NCI-H1092 treated with DMSO at 0.1 percent for 48 hours (cell line): ENCODE results near the gene NFE2L1.

Experiments
- DNase-seq: peaks from one replicate; lab custom pipeline; 2025; lab: John Stamatoyannopoulos, UW

The NFE2L1 gene

DNA sequence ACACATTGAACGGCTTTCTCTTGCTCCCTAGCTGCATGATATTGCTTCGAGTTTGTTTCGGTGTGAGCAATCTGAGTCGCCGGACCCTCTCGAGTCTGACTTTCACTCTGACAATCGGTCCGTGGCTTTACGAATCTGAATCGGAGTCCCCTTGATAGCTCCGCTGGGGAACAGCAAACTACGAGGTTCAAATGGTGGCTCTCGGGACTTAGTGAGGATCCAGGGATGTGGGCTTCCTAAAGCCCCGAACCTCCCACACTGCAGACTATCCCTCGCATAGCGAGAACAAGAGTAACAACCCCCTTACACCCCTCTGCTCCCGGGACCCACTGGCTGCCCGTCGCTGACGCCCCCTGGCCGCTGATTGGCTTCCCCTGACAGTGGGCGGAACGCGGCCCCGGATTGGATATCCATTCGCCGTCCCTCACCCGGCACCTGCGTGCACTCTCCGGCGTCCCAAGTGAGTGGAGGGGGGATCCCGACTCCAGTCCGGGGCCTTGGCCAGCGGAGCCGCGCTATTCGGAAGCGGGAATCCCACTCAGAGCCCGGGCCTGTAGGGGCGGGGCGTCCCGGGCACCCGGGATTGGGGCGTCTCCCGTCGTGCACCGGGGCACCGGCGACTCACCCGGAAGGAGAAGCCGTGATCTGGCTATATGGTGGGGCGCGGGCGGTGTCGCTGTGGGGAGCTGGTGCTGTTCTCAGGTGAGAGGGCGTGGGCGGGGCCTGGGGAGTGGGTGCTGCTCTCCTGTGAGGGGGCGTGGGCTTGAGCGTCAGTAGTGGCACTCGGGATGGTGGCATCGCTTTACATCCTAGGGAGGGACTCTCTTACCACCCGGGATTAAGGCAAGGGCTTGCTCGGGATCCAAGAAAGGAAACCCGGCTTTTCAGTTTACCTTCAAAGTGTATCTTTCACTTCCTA is 59.2 kb downstream of the NFE2L1 start, which contains the start of gene SNX11:
Gene SNX11 (plus strand): TSS at position 630 of the 919 bp plus-strand sequence. CDS start 4,278 bp downstream, outside the sequence.
- peak; percentile 86 for DNase-seq

DNA sequence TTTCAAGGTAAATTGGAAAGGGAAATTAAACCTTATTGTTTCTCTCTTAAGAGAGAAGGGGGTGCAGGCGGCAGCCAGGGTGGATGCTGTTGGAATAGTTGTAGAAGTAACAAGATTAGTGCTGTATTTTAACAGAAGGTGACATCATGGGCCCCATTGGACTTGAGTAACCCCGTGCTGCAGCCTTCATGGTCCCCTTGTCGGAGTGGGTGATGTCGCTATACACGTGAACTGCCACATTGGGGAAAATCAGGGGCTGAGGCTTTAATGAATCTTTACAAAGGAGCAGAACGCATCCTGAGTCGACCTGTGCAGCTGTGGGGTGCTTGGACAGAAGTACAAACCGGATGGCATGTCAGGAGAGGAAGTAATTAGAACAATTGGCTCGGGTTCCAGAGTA is 62.6 kb downstream of the NFE2L1 start:
- no peak for DNase-seq
